ENCODE measurements around the gene KATNB1. TPM values are rescaled to one million over a fixed set of nuclear protein-coding genes. Genes with fewer than 3 reads are reported as not detected.
A peak's percentile ranks its signal among the peaks of the same experiment; 100 is the strongest.
"Not testable (repeated sequence)": the region's sequence is repeated elsewhere in the genome, so short reads cannot be mapped to it uniquely, and the experiment has no call there.

KATNB1 gene
- total RNA-seq, 1 donor from 2014 or later = 34.7 TPM

GRCh38 chr16:57725554-57725953 lies 10.0 kb upstream of the KATNB1 start:
- H3K4me3 ChIP-seq (ENCODE audit: low read depth, low read length) = no peak overlapping the region
- DNase-seq (ENCODE audit: low read depth) = no peak
- no peak for TF ChIP-seq CTCF (conservative IDR thresholded peaks at IDR 0.05; ENCODE audit: low read depth, low read length)

DNA sequence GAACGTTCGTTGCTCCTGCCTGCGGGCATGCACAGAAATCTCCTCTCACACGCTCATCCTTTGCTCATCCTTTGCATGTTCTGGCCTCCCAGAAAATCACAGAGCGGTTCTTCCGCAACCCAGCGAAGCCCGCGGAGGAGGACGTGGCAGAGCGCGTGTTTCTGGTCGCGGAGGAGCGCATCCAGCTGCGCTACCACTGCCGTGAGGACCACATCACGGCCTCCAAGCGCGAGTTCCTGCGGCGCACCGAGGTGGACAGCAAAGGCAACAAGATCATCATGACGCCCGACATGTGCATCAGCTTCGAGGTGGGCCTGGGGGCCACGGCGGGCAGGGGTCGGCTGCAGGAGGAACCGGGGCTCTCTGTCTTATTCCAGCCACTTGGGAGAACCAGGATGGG lies 9.6 kb upstream of the KATNB1 start:
- TF ChIP-seq CTCF (conservative IDR thresholded peaks at IDR 0.05; ENCODE audit: low read depth, low read length) = no peak
- no peak for DNase-seq (ENCODE audit: low read depth)
- no peak overlapping the region for H3K4me3 ChIP-seq (ENCODE audit: low read depth, low read length)

GRCh38 chr16:57726433-57726947 lies 9.1 kb upstream of the KATNB1 start:
- TF ChIP-seq CTCF (conservative IDR thresholded peaks at IDR 0.05; ENCODE audit: low read depth, low read length) = no peak
- H3K4me3 ChIP-seq (ENCODE audit: low read depth, low read length) = no peak overlapping the region
- DNase-seq (ENCODE audit: low read depth) = no peak

- H3K4me3 ChIP-seq (ENCODE audit: low read depth, low read length) = no peak overlapping the region
- DNase-seq (ENCODE audit: low read depth) = no peak
- TF ChIP-seq CTCF (conservative IDR thresholded peaks at IDR 0.05; ENCODE audit: low read depth, low read length) = peak; percentile 14
Observed at GRCh38 chr16:57727610-57728009, 8.0 kb upstream of the KATNB1 start.

- TF ChIP-seq CTCF (conservative IDR thresholded peaks at IDR 0.05; ENCODE audit: low read depth, low read length) = no peak
- DNase-seq (ENCODE audit: low read depth) = no peak
- H3K4me3 ChIP-seq (ENCODE audit: low read depth, low read length) = no peak overlapping the region
Observed at GRCh38 chr16:57728336-57729181, 7.0 kb upstream of the KATNB1 start.

- no peak for TF ChIP-seq CTCF (conservative IDR thresholded peaks at IDR 0.05; ENCODE audit: low read depth, low read length)
- DNase-seq (ENCODE audit: low read depth) = no peak
- H3K4me3 ChIP-seq (ENCODE audit: low read depth, low read length) = no peak overlapping the region
Observed at GRCh38 chr16:57729182-57729484, 6.4 kb upstream of the KATNB1 start.

DNA sequence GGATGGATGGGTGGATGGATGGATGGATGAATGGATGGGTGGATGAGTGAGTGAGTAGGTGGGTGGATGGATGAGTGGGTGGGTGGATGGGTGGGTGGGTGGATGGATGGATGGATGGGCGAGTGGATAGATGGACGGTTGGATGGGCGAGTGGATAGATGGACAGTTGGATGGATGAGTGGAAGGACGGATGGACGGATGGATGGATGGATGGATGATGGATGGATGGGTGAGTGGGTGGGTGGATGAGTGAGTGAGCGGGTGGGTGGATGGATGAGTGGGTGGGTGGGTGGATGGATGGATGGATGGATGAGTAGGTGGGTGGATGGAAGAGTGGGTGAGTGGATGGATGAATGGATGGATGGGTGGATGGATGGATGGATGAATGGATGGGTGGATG lies 5.7 kb upstream of the KATNB1 start:
- H3K4me3 ChIP-seq (ENCODE audit: low read depth, low read length); DNase-seq (ENCODE audit: low read depth): not testable (repeated sequence)

All from epithelial cell of proximal tubule (primary cell).